HG03025 (cell line): ENCODE data around the gene CDY2A.
"Not testable (repeated sequence)": the region's sequence is repeated elsewhere in the genome, so short reads cannot be mapped to it uniquely, and the experiment has no call there.

ENCODE experiments used
- ATAC-seq: cut with Tn5 transposase; IDR thresholded peaks from one replicate; pipeline ENCODE4 v1.9.1; 2021; ENCODE audit warnings: mild to moderate bottlenecking, moderate library complexity; ENCODE audit not compliant: unreplicated experiment, low FRiP score

The CDY2A gene, protein sequence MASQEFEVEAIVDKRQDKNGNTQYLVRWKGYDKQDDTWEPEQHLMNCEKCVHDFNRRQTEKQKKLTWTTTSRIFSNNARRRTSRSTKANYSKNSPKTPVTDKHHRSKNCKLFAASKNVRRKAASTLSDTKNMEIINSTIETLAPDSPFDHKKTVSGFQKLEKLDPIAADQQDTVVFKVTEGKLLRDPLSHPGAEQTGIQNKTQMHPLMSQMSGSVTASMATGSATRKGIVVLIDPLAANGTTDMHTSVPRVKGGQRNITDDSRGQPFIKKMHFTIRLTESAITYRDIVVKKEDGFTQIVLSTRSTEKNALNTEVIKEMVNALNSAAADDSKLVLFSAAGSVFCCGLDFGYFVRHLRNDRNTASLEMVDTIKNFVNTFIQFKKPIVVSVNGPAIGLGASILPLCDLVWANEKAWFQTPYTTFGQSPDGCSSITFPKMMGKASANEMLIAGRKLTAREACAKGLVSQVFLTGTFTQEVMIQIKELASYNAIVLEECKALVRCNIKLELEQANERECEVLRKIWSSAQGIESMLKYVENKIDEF

DNA sequence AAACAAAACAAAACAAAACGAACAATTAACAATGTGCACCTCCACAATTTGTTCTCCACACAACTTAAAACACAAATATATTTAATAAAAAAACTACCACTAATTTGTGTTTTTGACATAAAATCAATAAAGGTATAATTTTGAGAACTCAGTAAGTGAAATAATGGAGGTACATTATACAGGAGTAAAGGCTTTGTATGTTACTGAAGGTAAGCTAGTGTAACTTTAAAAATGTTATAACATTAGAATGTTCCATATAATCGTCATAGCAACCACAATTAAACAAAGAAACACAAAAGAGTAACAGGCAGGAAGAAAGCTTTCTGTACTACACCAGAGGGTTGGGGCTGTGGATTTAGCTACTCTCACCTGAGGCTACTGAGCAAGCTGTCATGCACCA is at the start of gene CDY2A:
Gene CDY2A (plus strand): TSS at position 301 of the 400 bp plus-strand sequence. CDS start 328 bp downstream, outside the sequence.
- ATAC-seq, result not testable (repeated sequence)

DNA sequence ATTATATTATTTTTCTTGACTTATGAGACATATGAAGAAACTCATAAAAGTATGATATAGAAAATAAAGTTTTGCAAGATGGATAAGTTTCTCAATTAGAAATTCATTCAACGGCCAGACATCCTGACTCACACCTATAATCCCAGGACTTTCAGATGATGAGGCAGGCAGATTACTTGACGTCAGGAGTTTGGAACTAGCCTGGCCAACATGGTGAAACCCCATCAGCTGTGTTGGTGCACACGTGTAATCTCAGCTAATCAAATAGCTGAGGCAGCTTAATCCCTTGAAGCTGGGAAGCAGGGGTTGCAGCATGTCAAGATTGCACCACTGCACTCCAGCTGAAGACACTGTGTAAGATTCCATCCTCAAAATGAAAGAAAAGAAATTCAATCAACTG is 28.0 kb upstream of the CDY2A start:
- not testable (repeated sequence) for ATAC-seq

DNA sequence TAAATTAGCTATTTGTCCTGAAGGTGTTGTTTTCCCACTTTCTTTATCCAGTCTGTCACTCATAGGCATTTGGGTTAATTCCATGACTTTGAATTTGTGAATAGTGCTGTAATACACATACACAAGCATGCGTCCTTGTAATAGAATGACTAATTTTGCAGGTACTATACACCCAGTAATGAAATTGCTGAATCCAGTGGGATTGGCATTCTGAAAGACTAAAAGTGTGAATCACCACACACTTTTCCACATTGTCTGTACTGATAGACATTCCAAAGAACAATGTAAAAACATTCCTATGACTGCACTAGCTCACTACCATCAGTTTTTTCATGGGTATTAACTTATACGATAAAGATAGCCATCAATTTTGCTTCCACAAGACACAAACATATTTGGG is 27.3 kb upstream of the CDY2A start:
- ATAC-seq, result not testable (repeated sequence)

DNA sequence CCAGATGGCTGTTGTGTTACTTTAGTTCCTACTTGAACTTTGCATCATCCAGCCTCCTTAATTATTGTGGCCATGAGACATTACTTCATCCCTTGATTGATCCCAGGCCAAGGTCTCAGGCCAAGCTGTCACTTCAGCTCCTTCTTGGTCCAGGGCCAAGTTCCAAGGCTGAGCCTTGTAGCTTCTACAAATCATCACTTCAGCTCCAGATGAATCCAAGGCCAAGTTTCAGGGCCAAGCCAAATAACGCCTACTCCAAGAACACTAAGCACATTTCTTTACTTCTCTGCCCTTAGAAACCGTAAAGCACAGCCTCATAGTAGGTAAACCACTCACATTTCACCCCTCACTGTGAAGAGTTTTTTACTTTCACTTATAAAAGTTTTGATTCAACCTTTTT is 1.7 kb upstream of the CDY2A start:
- ATAC-seq, result not testable (repeated sequence)

DNA sequence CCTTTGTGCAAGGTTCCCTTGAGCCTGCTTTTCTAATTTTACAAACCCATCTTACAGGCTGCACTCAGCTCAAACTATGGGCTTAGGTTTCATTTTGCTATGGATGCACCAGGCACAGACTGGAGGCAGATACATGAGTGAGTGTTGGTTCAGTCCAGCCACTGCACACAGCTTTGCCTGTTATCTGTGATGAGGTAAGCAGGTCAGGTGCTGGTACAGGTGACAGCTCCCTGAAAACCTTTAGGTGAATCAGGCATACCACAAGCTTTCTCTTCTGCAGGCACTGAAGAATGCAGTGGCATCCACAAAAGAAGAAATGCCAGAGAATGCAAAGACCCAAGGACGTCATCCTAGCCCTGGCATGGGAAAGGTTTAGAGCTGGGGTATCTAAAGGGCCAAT is 3.3 kb downstream of the CDY2A start:
- not testable (repeated sequence) for ATAC-seq

DNA sequence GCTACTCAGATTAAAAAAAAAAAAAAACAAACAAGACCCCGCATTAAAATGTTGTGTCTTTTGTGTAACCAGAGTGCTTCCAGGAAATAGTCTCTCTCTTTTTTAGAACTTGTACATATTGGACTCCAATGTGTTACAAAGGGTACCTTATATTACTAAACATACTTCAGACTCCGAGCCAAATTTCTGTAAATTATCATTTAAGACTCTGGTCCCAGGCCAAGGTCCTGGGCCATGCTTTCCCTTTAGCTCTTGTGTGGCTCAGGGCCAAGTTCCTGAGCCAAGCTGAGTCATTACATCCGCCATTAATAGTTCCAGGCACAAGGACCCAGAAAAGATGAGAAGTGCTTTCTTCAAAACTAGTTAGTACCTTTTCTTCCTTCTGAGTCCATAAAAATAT is 4.6 kb downstream of the CDY2A start:
- not testable (repeated sequence) for ATAC-seq

DNA sequence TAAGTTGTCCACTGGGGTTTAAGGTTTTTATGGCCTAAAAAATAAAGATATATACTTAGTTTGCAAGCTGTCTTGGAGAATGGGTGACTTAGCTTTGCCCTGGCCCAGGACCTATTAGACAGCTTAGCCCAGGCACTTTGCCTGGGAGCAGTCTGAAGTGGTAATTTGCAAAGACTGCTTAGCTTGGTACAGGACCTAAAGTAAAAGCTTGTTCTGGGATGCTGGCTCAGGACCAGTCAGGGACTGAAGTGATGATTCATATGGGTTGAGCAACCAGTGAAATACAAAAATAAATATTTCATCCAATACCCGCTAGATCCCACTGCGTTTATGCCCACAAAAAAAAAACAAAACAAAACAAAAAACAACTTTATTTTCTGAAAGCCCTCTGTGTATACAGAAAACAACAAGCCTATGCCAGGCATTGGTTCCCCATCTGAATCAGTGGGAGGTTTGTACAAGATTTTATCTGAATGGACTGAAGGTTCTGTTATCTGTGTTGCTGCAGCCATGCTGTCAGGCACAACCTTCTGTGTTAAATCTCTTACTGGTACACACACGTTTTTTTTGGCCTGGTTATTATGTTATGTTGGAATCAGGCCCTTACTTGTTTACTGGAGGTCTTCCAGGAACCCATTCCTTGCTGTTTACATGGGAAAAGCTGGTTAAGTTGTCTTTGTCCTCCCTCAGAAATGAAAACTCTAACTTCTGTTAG is 8.7 kb downstream of the CDY2A start:
- ATAC-seq, result not testable (repeated sequence)

DNA sequence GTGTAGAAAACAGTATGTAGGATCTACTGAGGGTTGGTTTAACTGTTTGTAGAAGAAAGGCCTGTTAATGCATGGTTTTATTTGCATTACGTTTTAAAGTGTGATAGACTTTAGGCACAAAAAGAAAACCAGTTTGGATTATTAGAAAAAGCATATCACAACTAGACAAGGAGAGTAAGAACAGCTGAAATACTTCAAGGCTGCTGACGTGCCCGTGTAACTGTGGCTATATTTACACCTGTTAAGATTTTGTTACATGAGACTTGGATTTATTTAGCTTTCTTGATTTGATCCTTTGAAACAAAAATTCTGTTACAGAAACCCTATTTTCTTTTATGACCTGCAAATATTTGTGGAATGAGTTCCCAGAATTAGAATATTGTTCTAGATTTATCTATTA is 9.3 kb downstream of the CDY2A start:
- not testable (repeated sequence) for ATAC-seq

DNA sequence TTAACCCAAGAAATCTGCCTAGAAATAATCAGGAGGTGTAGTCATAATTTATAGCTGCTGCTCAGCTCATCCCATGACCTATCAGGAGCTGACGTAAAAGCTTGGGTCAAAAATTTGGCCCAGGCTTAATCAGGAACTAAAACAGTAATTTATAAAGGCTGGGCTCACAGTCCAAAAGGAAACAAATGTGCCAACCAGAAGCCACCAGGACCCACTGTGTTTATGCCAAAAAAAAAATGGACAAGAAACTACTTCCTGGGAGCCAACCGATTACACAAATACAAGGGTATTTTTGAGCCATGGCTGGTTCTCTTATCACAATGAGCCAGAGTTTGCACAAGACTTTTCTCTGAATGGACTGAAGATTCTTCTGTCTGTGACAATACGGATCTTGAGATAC is 19.4 kb downstream of the CDY2A start:
- not testable (repeated sequence) for ATAC-seq

DNA sequence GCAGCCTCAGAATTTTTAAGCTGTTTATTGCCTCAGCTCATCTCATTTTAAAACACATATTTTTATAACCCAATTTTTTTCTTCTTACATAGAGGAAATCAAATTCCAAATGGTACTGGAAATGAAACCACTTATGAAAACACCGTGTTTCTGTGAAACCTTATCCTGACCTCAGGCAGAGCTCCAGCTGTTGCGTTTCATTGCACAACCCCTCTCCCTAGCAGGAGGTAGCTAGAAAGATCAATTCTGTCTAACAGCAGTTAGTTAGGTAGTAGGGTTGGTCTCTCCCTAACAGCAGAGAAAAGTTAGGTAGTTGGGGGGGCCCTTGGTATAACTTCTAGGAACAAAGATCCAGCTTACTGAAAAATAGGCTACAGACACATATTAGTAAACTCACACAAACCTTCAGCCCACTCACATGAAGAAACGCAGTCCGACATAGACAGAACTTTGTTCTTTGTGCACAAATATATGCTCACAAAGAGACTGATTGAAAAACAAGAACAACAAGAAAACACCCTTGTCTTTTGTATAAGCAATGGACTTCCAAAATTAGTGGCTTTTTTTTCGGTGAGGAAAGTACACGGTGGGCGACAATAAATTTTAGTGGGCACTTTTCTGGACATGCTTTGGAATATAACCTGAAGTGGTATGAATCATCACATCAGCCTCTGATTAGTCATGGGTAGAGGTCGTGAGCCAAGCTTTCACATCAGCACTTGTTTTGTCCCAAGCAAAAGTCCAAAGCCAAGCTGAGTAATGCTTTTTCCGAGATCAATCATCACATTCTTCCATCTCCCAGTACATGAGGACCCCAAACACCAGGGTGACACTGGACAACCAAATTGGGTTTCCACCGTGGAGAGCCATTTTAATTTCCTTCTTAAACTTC is 22.8 kb downstream of the CDY2A start:
- not testable (repeated sequence) for ATAC-seq

DNA sequence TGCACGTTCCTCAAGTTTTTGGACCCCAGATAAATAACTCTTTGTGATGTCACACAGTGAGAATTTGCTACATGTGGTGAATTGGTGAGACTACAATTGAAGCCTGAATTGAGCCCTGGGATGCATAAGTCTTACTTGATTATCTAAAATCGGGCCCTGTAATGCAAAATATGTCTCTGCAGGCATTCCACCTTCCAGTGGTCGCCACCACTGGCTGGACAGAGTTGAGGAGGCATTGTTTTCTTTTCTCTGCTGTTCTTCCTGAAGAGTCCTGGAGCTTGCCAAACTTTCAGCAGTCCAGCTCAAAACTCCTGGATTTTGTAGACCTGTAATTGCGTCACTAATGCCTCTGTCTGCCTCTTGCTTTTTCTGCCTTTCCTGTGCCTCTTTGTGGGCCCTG is 23.5 kb downstream of the CDY2A start:
- not testable (repeated sequence) for ATAC-seq

DNA sequence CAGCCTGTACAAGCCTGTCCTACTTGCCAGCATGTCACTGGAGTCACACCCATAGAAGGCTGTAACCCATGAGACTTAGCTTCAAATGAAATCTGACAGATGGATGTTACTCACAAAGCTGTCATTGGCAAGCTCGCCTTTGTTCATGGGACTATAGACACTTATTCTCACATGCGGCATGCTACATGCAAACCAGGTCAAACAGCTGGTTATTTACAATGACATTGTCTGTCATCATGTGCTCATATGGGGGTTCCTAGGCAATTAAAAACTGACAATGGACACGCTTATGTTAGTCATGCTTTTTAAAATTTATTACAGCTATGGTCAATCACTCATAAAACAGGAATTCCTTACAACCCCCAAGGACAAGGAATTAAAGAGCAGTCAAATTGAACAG is 30.9 kb downstream of the CDY2A start:
- not testable (repeated sequence) for ATAC-seq

DNA sequence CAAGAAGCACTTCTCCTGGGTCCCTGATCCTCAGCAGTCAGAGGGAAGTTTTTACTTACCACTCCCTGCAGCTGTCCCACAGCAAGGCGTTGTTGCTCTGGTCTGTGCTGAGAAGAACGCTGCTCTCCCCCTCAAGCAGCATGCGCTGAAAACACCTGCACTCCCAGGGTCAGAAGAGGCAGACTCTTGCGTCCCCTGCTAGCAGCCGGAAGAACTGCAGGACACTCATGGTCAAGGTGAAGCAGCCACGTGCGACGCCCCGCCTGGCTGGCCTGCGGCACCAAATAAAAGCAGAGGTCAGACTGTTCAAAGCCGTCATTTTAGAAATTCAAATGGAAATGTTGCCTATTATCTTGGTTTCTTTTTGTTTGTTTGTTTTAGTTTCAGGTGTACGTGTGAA is 47.9 kb downstream of the CDY2A start:
- not testable (repeated sequence) for ATAC-seq
